H1 (cell line): ENCODE measurements around the gene CCDC88C. TPM values are rescaled to one million over a fixed set of nuclear protein-coding genes. Genes with fewer than 3 reads are reported as not detected.

Experiments
- CTCF ChIA-PET: fragments of 300-600 bp; sonication (Branson Sonifier 250); formaldehyde crosslinking; loops from one replicate; lab custom pipeline; 2021; ENCODE audit not compliant: partially characterized antibody; lab: Charles Lee
- POLR2A ChIA-PET: fragments of 300-600 bp; sonication (Branson Sonifier 250); formaldehyde crosslinking; loops from one replicate; lab custom pipeline; 2021; ENCODE audit warnings: inconsistent platforms; ENCODE audit not compliant: partially characterized antibody; lab: Charles Lee
- DNase-seq, 2 experiments: peaks; one replicate each; pipeline versions ENCODE4 v3.0.0 to v3.0.0-alpha.2; 2010 to 2022; ENCODE audit warnings: low spot score in 2 of 2, low read depth in 1 of 2, mixed read lengths in 1 of 2
- FAIRE-seq: peaks from 2 replicates; lab custom pipeline; 2011; peaks lifted over from hg19 to GRCh38; lab: Jason Lieb, UNC
- H2AFZ ChIP-seq: 2 replicates; pipeline ENCODE4 v1.8.1; 2012; ENCODE audit warnings: low read length, inconsistent platforms
- H2AK5ac ChIP-seq: 2 replicates; pipeline ENCODE4 v1.6.1; 2013; ENCODE audit warnings: low read depth, low read length
- H2BK120ac ChIP-seq: replicated peaks from 2 replicates; pipeline ENCODE3; 2013; ENCODE audit warnings: low read depth, low read length, inconsistent platforms
- H2BK12ac ChIP-seq: 2 replicates; pipeline ENCODE4 v1.6.1; 2013; ENCODE audit warnings: low read depth, low read length
- H2BK15ac ChIP-seq: 2 replicates; pipeline ENCODE4 v1.6.1; 2013; ENCODE audit warnings: low read length
- H2BK20ac ChIP-seq: 2 replicates; pipeline ENCODE4 v1.6.1; 2013; ENCODE audit warnings: low read length
- H2BK5ac ChIP-seq: 2 replicates; pipeline ENCODE4 v1.6.1; 2013; ENCODE audit warnings: low read depth, low read length
- H3K14ac ChIP-seq: 2 replicates; pipeline ENCODE4 v1.6.1; 2013; ENCODE audit warnings: inconsistent platforms; ENCODE audit not compliant: insufficient read length
- H3K18ac ChIP-seq: 2 replicates; pipeline ENCODE4 v1.6.1; 2013; ENCODE audit warnings: low read length; ENCODE audit errors: extremely low read depth
- H3K23ac ChIP-seq: 2 replicates; pipeline ENCODE4 v1.6.1; 2013; ENCODE audit warnings: inconsistent platforms; ENCODE audit not compliant: insufficient read length
- H3K23me2 ChIP-seq: 2 replicates; pipeline ENCODE4 v1.6.1; 2013; ENCODE audit warnings: low read depth, low read length
- H3K27ac ChIP-seq: 2 replicates; pipeline ENCODE4 v1.6.1; 2011; ENCODE audit warnings: low read depth, low read length, inconsistent platforms
- H3K27me3 ChIP-seq, 4 experiments: replicated peaks in 1 of 4; 1 replicate in 1 of 4; 2 replicates in 3 of 4; pipeline versions ENCODE4 v1.6.1 to v1.8.1; 2011 to 2013; ENCODE audit warnings: low read length in 3 of 4, mild to moderate bottlenecking in 3 of 4, inconsistent platforms in 2 of 4, mixed read lengths in 2 of 4, moderate library complexity in 1 of 4; ENCODE audit not compliant: control insufficient read depth in 3 of 4, insufficient read depth in 3 of 4; ENCODE audit errors: extremely low read depth in 1 of 4
- H3K36me3 ChIP-seq, 4 experiments: 2 replicates each; pipeline versions ENCODE4 v1.6.1 to v1.8.1; 2011 to 2013; ENCODE audit warnings: mild to moderate bottlenecking in 4 of 4, low read length in 3 of 4, moderate library complexity in 2 of 4, control low read depth in 1 of 4, inconsistent platforms in 1 of 4; ENCODE audit not compliant: insufficient read depth in 4 of 4, control insufficient read depth in 2 of 4
- H3K4ac ChIP-seq: replicated peaks from 2 replicates; pipeline ENCODE3; 2013; ENCODE audit warnings: low read length, low read depth, mixed read lengths, inconsistent platforms; ENCODE audit not compliant: insufficient read length
- H3K4me1 ChIP-seq, 4 experiments: replicated peaks in 1 of 4; 1 replicate in 1 of 4; 2 replicates in 3 of 4; pipeline versions ENCODE4 v1.6.1 to v1.8.1; 2011 to 2013; ENCODE audit warnings: low read length in 3 of 4, inconsistent platforms in 2 of 4, mixed read lengths in 1 of 4; ENCODE audit not compliant: insufficient read depth in 4 of 4, control insufficient read depth in 3 of 4
- H3K4me2 ChIP-seq, 2 experiments: 2 replicates each; pipeline versions ENCODE4 v1.6.1 to v1.8.1; 2011 to 2013; ENCODE audit warnings: low read depth in 2 of 2, low read length in 2 of 2, control low read depth in 1 of 2, inconsistent platforms in 1 of 2, mild to moderate bottlenecking in 1 of 2; ENCODE audit not compliant: insufficient read depth in 1 of 2
- H3K4me3 ChIP-seq, 4 experiments: fragments of 200-600, 300-600 bp in 1 of 4; sonication (generic), shearing (Covaris generic), sonication (Bioruptor Twin) in 1 of 4; 2 replicates each; pipeline versions ENCODE4 v1.5.1 to v1.8.1; 2011 to 2016; ENCODE audit warnings: low read length in 4 of 4, low read depth in 3 of 4, control low read depth in 2 of 4, inconsistent platforms in 2 of 4, mild to moderate bottlenecking in 2 of 4, mixed read lengths in 1 of 4, moderate library complexity in 1 of 4; ENCODE audit not compliant: insufficient read depth in 2 of 4; ENCODE audit errors: extremely low read depth in 1 of 4
- H3K56ac ChIP-seq: replicated peaks from 2 replicates; pipeline ENCODE3; 2013; ENCODE audit warnings: low read depth, mild to moderate bottlenecking, mixed read lengths, low read length, inconsistent platforms; ENCODE audit not compliant: insufficient read length
- H3K79me1 ChIP-seq: 2 replicates; pipeline ENCODE4 v1.6.1; 2013; ENCODE audit warnings: low read depth, low read length, control low read depth
- H3K79me2 ChIP-seq, 2 experiments: 2 replicates each; pipeline versions ENCODE4 v1.6.1 to v1.8.1; 2012 to 2013; ENCODE audit warnings: low read length in 2 of 2, mild to moderate bottlenecking in 2 of 2, inconsistent platforms in 1 of 2; ENCODE audit not compliant: insufficient read depth in 2 of 2, control insufficient read depth in 1 of 2
- H3K9ac ChIP-seq, 4 experiments: replicated peaks in 1 of 4; 1 replicate in 1 of 4; 2 replicates in 3 of 4; pipeline versions ENCODE4 v1.6.1 to v1.8.1; 2011 to 2013; ENCODE audit warnings: low read depth in 3 of 4, low read length in 3 of 4, control low read depth in 2 of 4, mild to moderate bottlenecking in 2 of 4, moderate library complexity in 2 of 4, inconsistent platforms in 1 of 4; ENCODE audit errors: extremely low read depth in 1 of 4
- H3K9me3 ChIP-seq, 2 experiments: 2 replicates each; pipeline versions ENCODE4 v1.6.1 to v1.8.1; 2012 to 2013; ENCODE audit warnings: mild to moderate bottlenecking in 2 of 2, moderate library complexity in 2 of 2, control low read depth in 1 of 2, inconsistent platforms in 1 of 2, low read depth in 1 of 2, low read length in 1 of 2, mixed read lengths in 1 of 2; ENCODE audit not compliant: insufficient read depth in 2 of 2
- H4K20me1 ChIP-seq, 2 experiments: replicated peaks in 1 of 2; 2 replicates each; pipeline versions ENCODE3 to v1.8.1; 2011 to 2013; ENCODE audit warnings: inconsistent platforms in 2 of 2, low read length in 2 of 2, mild to moderate bottlenecking in 1 of 2; ENCODE audit not compliant: insufficient read depth in 2 of 2, control insufficient read depth in 1 of 2
- H4K5ac ChIP-seq: 2 replicates; pipeline ENCODE4 v1.6.1; 2013; ENCODE audit warnings: low read length, low read depth, mixed read lengths, inconsistent platforms; ENCODE audit not compliant: insufficient read length
- H4K8ac ChIP-seq: 2 replicates; pipeline ENCODE4 v1.8.0; 2013; ENCODE audit warnings: mild to moderate bottlenecking, moderate library complexity, low read length, inconsistent platforms; ENCODE audit not compliant: insufficient read depth; ENCODE audit errors: extremely low read depth
- H4K91ac ChIP-seq: replicated peaks from 2 replicates; pipeline ENCODE3; 2013; ENCODE audit warnings: low read length, mixed read lengths, inconsistent platforms; ENCODE audit not compliant: insufficient read length
- BACH1 ChIP-seq: IDR thresholded peaks from 2 replicates; pipeline ENCODE4 v1.6.1; 2012; ENCODE audit warnings: low read length, improper control_type of control experiment
- CTBP2 ChIP-seq: IDR thresholded peaks from 2 replicates; pipeline ENCODE4 v1.7.0; 2011; ENCODE audit warnings: borderline replicate concordance, mild to moderate bottlenecking, moderate library complexity, mixed read lengths, low read length; ENCODE audit not compliant: insufficient read depth, insufficient read length
- HDAC2 ChIP-seq, 2 experiments: fragments of 300-600 bp in 1 of 2; sonication (generic) in 1 of 2; IDR thresholded peaks; 2 replicates each; pipeline ENCODE4 v1.6.1; 2011 to 2012; ENCODE audit warnings: low read depth in 2 of 2, low read length in 2 of 2, mild to moderate bottlenecking in 2 of 2, moderate library complexity in 2 of 2, borderline replicate concordance in 1 of 2, inconsistent platforms in 1 of 2
- KDM5A ChIP-seq: fragments of 200-600 bp; IDR thresholded peaks from 2 replicates; pipeline ENCODE4 v1.7.1; 2012; ENCODE audit warnings: mild to moderate bottlenecking, low read length, inconsistent platforms, mixed read lengths
- NANOG ChIP-seq: IDR thresholded peaks from 2 replicates; pipeline ENCODE4 v1.6.1; 2011; ENCODE audit warnings: low read length, low read depth, mild to moderate bottlenecking, inconsistent platforms; ENCODE audit not compliant: insufficient read depth, poor library complexity, severe bottlenecking
- WGBS, 2 experiments: shearing (Covaris generic) in 1 of 2; methylation state at CpG; one replicate each; pipeline versions ENCODE4 v1.1.6 to v1.1.7; 2013 to 2015; ENCODE audit warnings: low lambda C conversion rate in 2 of 2, mixed read lengths in 2 of 2, inconsistent platforms in 1 of 2, low coverage in 1 of 2, missing lambda C conversion rate in 1 of 2; ENCODE audit not compliant: insufficient replicate concordance in 2 of 2, insufficient coverage in 1 of 2, insufficient read length in 1 of 2; ENCODE audit errors: extremely low coverage in 1 of 2, missing lambda C conversion rate in 1 of 2; 5-methylcytosine and 5-hydroxymethylcytosine counted together
- polyA plus RNA-seq, 7 experiments: library from polyadenylated mRNA; depleted of rRNA in 3 of 7; stranded (reverse) in 5 of 7; unstranded in 2 of 7; fragments of >200 nt in 5 of 7; fragments of 200-250 nt in 2 of 7; gene quantifications; 1 replicate in 5 of 7; 2 replicates in 1 of 7; 4 replicates in 1 of 7; pipeline versions ENCODE4 v1.2.1 to v1.2.3, GENCODE V29; 2011 to 2013; ENCODE audit warnings: missing spikeins in 2 of 7, mixed read lengths in 2 of 7
- total RNA-seq: library from RNA; stranded (reverse); fragmentation: NEBNext Ultra II Directional; extraction: Animal tissue kit (Norgen Biotek cat#: 25700); gene quantifications from 2 replicates; pipeline ENCODE4 v1.2.1, GENCODE V29; 2021
- TF ChIP-seq, protein P1 (sequence below): IDR thresholded peaks from 2 replicates; pipeline ENCODE4 v1.6.1; 2012; ENCODE audit warnings: inconsistent platforms

CCDC88C gene
- total and polyA plus RNA-seq, 2 of the 8 experiments (the other 6 are each of a cell fraction or from before 2014, with no cell fraction given): 10.3 to 57.7 TPM

DNA sequence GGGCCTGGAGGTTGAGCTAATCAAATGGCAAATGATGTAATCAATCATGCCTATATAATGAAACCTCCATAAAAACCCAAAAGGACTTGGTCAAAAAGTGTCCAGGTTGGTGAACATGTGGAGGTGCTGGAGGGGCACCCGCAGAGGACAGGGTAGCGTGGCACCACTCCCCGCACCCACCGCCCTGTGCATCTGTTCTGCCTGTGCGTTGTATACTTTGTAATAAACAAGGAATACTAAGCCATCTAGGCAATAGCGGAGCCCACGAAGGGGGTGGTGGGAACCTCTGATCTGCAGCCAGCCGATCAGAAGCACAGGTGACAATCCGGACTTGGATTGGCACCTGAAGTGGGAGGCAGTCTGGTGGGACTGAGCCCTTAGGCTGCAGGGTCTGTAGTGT, 97.4 kb downstream of the CCDC88C start:
- H3K56ac ChIP-seq: no peak overlapping the region
- no peak overlapping the region for H4K5ac ChIP-seq
- no peak overlapping the region for H2BK12ac ChIP-seq
- no peak overlapping the region for H2AK5ac ChIP-seq
- H2BK120ac ChIP-seq: no peak overlapping the region
- no peak overlapping the region for H2BK15ac ChIP-seq
- no peak overlapping the region for H3K4me3 ChIP-seq
- FAIRE-seq: no peak
- no peak overlapping the region for H3K27ac ChIP-seq
- 91% methylated on average over 9 of the region's 9 CpGs; no CpG with 5 or more reads in 1 of the 2 experiments for WGBS, 2 experiments
- ChIA-PET CTCF (interaction anchor here (0.8 to 5.5 kb wide), 5 partner anchors 9 to 107 kb away, joined by 3 to 34 read pairs (median 3); no protein-coding TSS in a partner anchor), POLR2A (no interaction called here)
- DNase-seq: no peak
- H3K4ac ChIP-seq: no peak overlapping the region
- peaks cover 0 to 3% of the 10 kb centered on the region in 2 experiments; a peak in 1 of 4 replicates for H3K9me3 ChIP-seq
- H4K8ac ChIP-seq: no peak overlapping the region
- no peak overlapping the region for H2AFZ ChIP-seq
- no peak overlapping the region for H3K14ac ChIP-seq
- no peak overlapping the region for H2BK20ac ChIP-seq
- H3K18ac ChIP-seq: no peak overlapping the region
- peaks cover 3 to 9% of the 10 kb centered on the region in 2 experiments for H4K20me1 ChIP-seq
- no peaks in the 10 kb centered on the region for H3K23me2 ChIP-seq
- H3K27me3 ChIP-seq: no peaks in the 10 kb centered on the region
- H2BK5ac ChIP-seq: no peak overlapping the region
- H3K23ac ChIP-seq: no peak overlapping the region
- no peak overlapping the region for H3K9ac ChIP-seq
- H3K4me2 ChIP-seq: no peak overlapping the region
- peaks cover 14 to 34% (median 29%) of the 10 kb centered on the region in 4 experiments for H3K36me3 ChIP-seq
- no peaks in the 10 kb centered on the region for H3K79me2 ChIP-seq
- H3K79me1 ChIP-seq: no peaks in the 10 kb centered on the region
- no peak overlapping the region for H4K91ac ChIP-seq
- peaks cover 0 to 2% (median 0%) of the 10 kb centered on the region in 4 experiments; a peak in 2 of 7 replicates for H3K4me1 ChIP-seq
- TF ChIP-seq BACH1 (no peak), HDAC2 (IDR thresholded peaks at IDR 0.05; ENCODE audit: borderline replicate concordance in 1 of 2, low read depth in 2 of 2, low read length in 2 of 2) (no peak), NANOG (no peak), CTBP2 (no peak), KDM5A (no peak)
- TF ChIP-seq, protein P1, sequence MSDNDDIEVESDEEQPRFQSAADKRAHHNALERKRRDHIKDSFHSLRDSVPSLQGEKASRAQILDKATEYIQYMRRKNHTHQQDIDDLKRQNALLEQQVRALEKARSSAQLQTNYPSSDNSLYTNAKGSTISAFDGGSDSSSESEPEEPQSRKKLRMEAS: no peak
